Measurements from ENCODE around the gene SMAP2.

The SMAP2 gene

GRCh38 chr1:40423264-40423642 lies 49.7 kb downstream of the SMAP2 start:
- no peak for DNase-seq

- DNase-seq, result no peak
Observed at GRCh38 chr1:40423951-40424618, 50.6 kb downstream of the SMAP2 start.

- no peak for DNase-seq
Observed at GRCh38 chr1:40425198-40425597, 51.7 kb downstream of the SMAP2 start.

DNA sequence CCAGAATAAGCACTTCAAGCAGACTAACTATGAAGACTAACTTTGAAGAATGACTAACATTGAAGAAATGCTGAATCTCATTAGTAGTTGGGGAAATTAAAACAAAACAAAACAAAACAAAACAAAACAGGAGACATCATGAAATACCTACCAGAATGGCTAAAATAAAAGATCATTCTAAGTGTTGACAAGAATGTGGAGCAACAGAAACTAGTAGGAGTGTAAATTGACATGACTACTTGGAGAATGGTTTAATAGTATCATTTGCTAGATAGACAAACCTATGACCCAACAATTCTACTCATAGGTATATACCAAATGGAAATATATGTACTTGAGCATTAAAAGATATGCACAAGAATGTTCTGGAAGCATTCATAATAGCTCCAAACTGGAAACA lies 57.9 kb downstream of the SMAP2 start:
- no peak for DNase-seq

DNA sequence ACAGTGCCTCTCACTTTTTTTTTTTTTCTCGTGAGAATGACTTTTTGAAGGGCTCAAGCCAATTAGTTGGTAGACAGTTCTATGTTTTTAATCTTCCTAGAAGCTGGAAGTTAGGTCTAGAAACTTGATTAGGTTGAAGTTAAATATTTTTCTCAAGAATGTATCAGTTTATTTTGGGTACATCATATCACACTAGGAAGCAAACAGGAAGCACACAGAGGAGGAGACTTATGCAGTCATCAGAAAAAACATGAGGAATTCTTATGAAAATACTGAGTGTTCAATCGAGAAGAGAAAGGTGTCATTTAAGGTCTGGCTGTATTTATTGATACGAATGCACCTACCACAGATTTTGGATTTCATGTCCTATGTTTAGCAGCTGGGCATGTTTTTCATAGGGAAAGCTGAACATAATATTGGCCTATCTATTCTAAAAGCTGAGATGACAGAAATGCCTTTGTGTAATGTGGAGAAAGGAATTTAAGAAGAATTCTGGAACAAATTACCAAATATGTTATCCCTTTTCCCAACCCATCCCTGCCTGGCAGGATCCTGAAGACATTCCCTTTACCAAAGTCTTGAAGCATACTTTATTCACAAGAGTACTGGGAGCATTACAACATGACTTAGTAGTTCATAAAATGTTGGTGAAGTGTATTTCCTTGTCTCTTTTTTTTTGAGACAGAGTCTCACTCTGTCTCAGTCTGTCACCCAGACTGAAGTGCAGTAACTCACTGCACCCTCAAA lies 59.3 kb downstream of the SMAP2 start:
- DNase-seq, result no peak

GRCh38 chr1:40435471-40435870 lies 61.9 kb downstream of the SMAP2 start:
- peak; percentile 3 for DNase-seq

DNA sequence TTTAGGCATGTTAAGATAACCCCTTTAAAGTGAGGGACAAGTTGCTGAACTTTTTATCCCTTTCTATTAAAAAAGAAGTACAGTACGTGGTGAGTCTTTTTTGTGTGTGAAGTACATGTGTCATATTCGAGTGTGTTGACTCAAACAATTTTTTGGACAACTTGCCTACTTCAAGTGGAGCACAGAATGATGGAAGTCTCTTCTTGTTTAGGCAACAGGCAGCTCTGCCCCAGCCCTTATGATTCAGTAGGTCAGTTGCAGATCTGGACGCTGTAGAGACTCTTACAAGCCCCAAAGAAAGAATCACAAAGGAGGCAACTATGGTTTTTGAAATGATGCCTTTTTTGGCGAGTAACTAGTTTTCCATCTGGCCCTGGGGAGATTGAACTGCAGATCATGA lies 62.3 kb downstream of the SMAP2 start:
- DNase-seq, result no peak

DNA sequence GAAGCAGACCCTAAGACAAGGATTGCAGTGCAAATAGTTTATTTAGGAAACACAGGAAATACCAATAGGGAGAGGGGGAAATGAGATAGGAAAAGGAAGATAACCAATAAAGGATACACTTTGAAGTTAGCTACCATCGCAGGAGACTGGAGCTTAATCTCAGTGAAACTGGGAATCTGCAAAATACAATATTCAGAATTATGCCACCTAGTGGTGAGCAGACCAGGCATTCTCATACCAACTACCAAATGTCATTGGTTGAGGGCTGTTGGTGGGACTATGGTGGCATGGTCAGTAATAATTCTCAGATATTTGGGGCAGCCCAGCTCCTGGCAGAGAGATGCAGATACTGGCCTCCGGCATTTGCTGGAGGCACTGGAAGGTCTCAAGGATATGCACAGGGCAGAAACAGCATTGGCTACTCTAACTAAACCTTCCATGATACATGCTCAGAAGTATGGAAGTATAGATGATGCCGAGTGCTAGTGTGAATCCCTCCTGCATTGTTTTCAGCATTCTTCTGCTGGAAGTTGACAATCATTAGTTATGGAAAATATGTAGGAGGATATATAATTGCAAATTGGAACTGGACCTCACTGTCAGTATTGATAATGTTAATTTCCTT lies 65.0 kb downstream of the SMAP2 start:
- DNase-seq, result no peak

DNA sequence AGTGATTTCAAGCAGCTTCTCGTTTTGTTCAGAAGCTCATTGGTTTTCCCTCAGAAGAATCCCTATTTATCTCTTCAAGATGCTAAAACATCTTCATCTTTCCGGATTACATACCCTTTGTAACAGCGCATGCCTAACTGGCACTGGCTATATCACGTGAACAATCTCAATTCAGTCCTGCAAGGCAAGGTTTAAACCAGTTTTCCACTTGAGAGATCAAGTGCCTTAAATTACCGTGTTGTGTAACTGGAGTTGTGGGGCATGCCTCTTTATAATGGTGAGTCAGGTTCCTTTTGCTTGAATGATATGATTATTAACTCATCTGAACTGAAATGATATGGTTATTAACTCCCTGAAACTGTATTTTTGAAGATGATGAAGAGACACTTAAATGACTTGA lies 65.7 kb downstream of the SMAP2 start:
- DNase-seq, result no peak

DNA sequence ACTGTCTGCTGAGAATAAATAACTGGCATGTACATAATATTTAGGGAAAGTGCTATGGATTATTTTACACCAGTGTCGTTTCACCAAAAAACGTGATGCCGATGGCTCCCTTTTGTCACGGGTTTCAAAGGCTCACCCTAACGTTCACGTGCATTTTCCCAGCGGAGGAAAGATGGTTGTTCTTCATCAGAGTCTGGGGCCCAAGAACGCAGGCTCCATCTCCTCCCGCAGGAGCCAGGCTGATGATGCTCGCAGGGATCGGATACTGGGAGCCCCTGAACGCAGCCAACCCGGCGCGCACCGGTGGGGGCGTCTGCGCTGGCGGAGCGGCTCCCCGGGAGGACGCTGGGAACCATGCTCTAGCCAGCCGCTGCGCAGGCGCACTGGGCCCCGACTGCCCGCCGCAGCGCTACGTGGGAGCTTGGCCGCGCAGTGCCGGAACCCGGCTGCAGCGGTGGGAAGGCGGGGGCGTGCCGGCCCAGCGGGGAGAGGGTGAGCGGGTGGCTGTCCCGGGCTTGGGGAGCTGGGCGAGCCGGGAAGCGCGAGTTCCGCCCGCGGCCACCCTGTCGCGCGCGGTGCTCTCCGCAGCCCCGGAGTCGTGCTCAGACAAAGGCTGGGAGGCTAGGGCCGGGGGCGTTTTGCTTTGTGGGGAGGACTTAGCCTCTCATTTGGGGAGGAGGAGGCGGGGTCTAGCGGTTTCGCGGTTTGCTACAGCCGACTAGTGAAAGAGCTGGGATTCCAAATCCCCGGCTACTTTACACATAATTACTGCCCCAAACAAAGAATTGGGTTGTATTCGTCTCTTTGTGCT lies 76.4 kb downstream of the SMAP2 start, which contains the start of gene ZFP69B:
Gene ZFP69B, plus strand, starts transcription at position 793 of the 811 bp plus-strand sequence. CDS start 486 bp downstream, outside the sequence.
- DNase-seq, result peak; percentile 82

DNA sequence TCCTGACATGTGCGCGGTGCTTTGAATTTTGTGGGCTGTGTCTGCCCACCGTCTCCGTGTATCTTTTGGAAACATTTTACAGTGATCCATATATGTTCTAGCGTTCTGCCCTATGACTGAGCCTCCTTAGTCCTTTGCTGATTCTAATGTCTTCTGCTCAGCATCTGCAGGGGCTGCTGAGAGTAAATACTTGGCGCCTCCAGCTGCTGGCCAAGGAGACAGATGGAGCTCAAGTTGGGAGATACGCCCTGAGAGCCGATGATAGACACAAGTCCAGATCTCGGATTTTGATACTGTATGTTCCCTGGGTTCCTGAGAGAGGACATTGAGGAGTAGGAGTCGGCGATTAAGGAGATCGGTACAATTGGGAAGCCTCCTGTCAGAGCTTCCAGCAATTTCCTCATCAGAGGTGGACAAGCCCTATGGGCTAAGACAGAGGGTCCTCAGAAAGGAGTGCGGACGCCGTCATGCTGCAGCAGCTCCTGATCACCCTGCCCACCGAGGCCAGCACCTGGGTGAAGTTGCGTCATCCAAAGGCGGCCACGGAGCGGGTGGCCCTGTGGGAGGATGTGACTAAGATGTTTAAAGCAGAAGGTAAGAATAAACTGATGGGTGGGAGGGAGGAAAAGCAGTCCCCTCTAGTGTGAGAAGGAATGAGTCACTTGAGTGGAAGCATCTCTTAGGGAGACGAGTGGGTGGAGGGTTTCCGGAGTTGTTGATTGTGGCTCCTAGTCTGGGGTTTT lies 77.1 kb downstream of the SMAP2 start:
- DNase-seq, result no peak

GRCh38 chr1:40451238-40451585 lies 77.7 kb downstream of the SMAP2 start:
- DNase-seq, result no peak

DNA sequence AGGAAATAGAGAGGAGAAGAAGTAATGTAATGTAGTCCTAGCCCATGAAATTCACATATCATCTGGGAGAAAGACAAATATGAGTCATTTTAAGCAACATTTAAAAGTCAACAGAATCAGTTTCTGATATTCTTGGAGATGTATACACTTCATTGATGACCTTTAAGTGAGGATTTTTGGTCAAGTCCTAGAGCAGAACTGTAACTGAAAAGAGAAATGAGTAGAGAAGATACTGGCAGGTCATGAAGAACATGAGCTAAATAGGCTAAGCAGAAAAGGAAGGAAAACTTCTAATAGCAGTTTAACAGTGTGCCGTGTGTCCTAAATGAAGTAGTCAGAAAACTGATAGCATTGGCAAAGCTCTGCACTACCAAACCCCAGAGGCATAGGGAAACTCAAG lies 81.3 kb downstream of the SMAP2 start:
- no peak for DNase-seq

- DNase-seq, result no peak
Observed at GRCh38 chr1:40462956-40463590, 89.5 kb downstream of the SMAP2 start.

DNA sequence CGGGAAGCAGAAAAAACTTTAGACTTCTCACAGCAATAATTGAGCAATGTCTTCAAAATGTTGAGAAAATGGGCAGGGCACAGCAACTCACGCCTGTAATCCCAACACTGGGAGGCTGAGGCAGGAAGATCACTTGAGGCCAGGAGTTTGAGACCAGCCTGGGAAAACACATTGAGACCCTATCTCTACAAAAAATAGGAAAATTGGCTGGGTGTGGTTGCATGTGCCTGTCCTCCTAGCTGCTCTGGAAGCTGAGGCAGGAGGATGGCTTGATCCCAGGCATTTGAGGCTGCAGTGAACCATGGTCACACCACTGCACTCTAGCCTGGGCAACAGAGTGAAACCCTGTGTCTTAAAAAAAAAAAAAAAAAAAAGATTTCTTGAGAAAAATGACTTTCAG lies 95.8 kb downstream of the SMAP2 start:
- no peak for DNase-seq

Measured in NCI-H446 treated with DMSO at 0.1 percent for 48 hours (cell line).